CD14-positive monocyte (primary cell): Measurements from ENCODE around the gene CLBA1. TPM values are rescaled to one million over a fixed set of nuclear protein-coding genes. Genes with fewer than 3 reads are reported as not detected.
A peak's percentile ranks its signal among the peaks of the same experiment; 100 is the strongest.

ENCODE experiments used
- DNase-seq, 3 donors: peaks; one replicate each; pipeline ENCODE4 v3.0.0-alpha.2; 2011 to 2022
- H2AFZ ChIP-seq: 2 replicates; pipeline ENCODE4 v1.6.0; 2012; ENCODE audit warnings: mild to moderate bottlenecking, low read depth, low read length, inconsistent platforms; ENCODE audit not compliant: insufficient read depth, poor library complexity, severe bottlenecking
- H3K27ac ChIP-seq, 2 donors: 1 replicate in 1 of 2; 2 replicates in 1 of 2; pipeline ENCODE4 v1.5.1; 2012 to 2013; ENCODE audit warnings: low read length in 2 of 2, control low read depth in 1 of 2, inconsistent platforms in 1 of 2, low read depth in 1 of 2, mild to moderate bottlenecking in 1 of 2
- H3K27me3 ChIP-seq, 2 donors: one replicate each; pipeline versions ENCODE4 v1.6.0 to v1.6.1; 2011 to 2013; ENCODE audit warnings: low read length in 2 of 2; ENCODE audit not compliant: control insufficient read depth in 2 of 2, insufficient read depth in 2 of 2
- H3K36me3 ChIP-seq, 2 donors: replicated peaks in 1 of 2; 1 replicate in 1 of 2; 2 replicates in 1 of 2; pipeline versions ENCODE4 v1.5.1 to v1.6.1; 2012 to 2013; ENCODE audit warnings: low read length in 2 of 2, control low read depth in 1 of 2, inconsistent platforms in 1 of 2, mild to moderate bottlenecking in 1 of 2; ENCODE audit not compliant: insufficient read depth in 2 of 2, control insufficient read depth in 1 of 2
- H3K4me1 ChIP-seq, 2 donors: 1 replicate in 1 of 2; 2 replicates in 1 of 2; pipeline versions ENCODE4 v1.5.1 to v1.6.1; 2012 to 2013; ENCODE audit warnings: low read length in 2 of 2, control low read depth in 1 of 2, inconsistent platforms in 1 of 2, mild to moderate bottlenecking in 1 of 2, moderate library complexity in 1 of 2; ENCODE audit not compliant: insufficient read depth in 2 of 2, control insufficient read depth in 1 of 2
- H3K4me2 ChIP-seq: replicated peaks from 2 replicates; pipeline ENCODE3; 2012; ENCODE audit warnings: low read length, moderate library complexity, mild to moderate bottlenecking; ENCODE audit not compliant: poor library complexity, severe bottlenecking; ENCODE audit errors: extremely low read depth
- H3K4me3 ChIP-seq, 3 experiments: fragments of 200-600 bp in 1 of 3; sonication (generic) in 1 of 3; replicated peaks in 1 of 3; 1 replicate in 2 of 3; 2 replicates in 1 of 3; pipeline ENCODE4 v1.5.1; 2011 to 2013; ENCODE audit warnings: low read length in 3 of 3, mild to moderate bottlenecking in 3 of 3, control low read depth in 2 of 3, low read depth in 2 of 3, inconsistent platforms in 1 of 3, moderate library complexity in 1 of 3
- H3K79me2 ChIP-seq: 2 replicates; pipeline ENCODE4 v1.6.0; 2012; ENCODE audit warnings: mild to moderate bottlenecking, control low read depth, inconsistent platforms, low read length, moderate library complexity; ENCODE audit not compliant: insufficient read depth
- H3K9ac ChIP-seq: 2 replicates; pipeline ENCODE4 v1.6.0; 2017; ENCODE audit warnings: low read length, mild to moderate bottlenecking; ENCODE audit not compliant: insufficient read depth, poor library complexity, severe bottlenecking
- H3K9me3 ChIP-seq, 2 donors: replicated peaks in 1 of 2; 1 replicate in 1 of 2; 2 replicates in 1 of 2; pipeline versions ENCODE4 v1.5.1 to v1.6.1; 2012 to 2013; ENCODE audit warnings: low read length in 2 of 2, control low read depth in 1 of 2; ENCODE audit not compliant: control insufficient read depth in 1 of 2, insufficient read depth in 1 of 2
- H4K20me1 ChIP-seq: 2 replicates; pipeline ENCODE4 v1.6.0; 2012; ENCODE audit warnings: mild to moderate bottlenecking, low read length, control low read depth, moderate library complexity; ENCODE audit not compliant: insufficient read depth
- H3K27ac Mint-ChIP-seq, 7 donors: one replicate each; pipeline ENCODE4 v1.8.0; 2020; ENCODE audit warnings: mild to moderate bottlenecking in 7 of 7, mixed read lengths in 7 of 7, moderate library complexity in 6 of 7, inconsistent platforms in 2 of 7
- H3K27me3 Mint-ChIP-seq, 3 donors: one replicate each; pipeline ENCODE4 v1.8.0; 2021 to 2022; ENCODE audit warnings: low read depth in 3 of 3, mild to moderate bottlenecking in 3 of 3, mixed read lengths in 3 of 3, moderate library complexity in 3 of 3, inconsistent platforms in 1 of 3
- H3K36me3 Mint-ChIP-seq, 2 donors: one replicate each; pipeline ENCODE4 v1.8.0; 2020; ENCODE audit warnings: mixed read lengths in 2 of 2, inconsistent platforms in 1 of 2, mild to moderate bottlenecking in 1 of 2
- H3K4me1 Mint-ChIP-seq: one replicate; pipeline ENCODE4 v1.8.0; 2020; ENCODE audit warnings: mild to moderate bottlenecking, mixed read lengths
- H3K4me3 Mint-ChIP-seq, 2 donors: one replicate each; pipeline ENCODE4 v1.8.0; 2020; ENCODE audit warnings: mild to moderate bottlenecking in 2 of 2, mixed read lengths in 2 of 2, moderate library complexity in 1 of 2
- H3K9me3 Mint-ChIP-seq, 7 donors: one replicate each; pipeline ENCODE4 v1.8.0; 2020 to 2022; ENCODE audit warnings: mixed read lengths in 7 of 7, mild to moderate bottlenecking in 6 of 7, moderate library complexity in 6 of 7, inconsistent platforms in 2 of 7
- WGBS: methylation state at CpG from one replicate; pipeline ENCODE4 v1.1.5; 2013; ENCODE audit warnings: missing lambda C conversion rate; ENCODE audit not compliant: insufficient coverage; 5-methylcytosine and 5-hydroxymethylcytosine counted together
- intact Hi-C, 2 donors: fragments of 100-400 bp; cut with micrococcal nuclease; formaldehyde crosslinking; loops; one replicate each; pipeline versions ENCODE4 v1.15.0 to v1.15.1; 2023
- polyA plus RNA-seq, 3 donors: library from polyadenylated mRNA; depleted of rRNA in 1 of 3; unstranded in 2 of 3; stranded (reverse) in 1 of 3; fragments of 300-500 nt in 2 of 3; fragments of >200 nt in 1 of 3; fragmentation: Illumina TruSeq in 2 of 3; gene quantifications; 1 replicate in 2 of 3; 2 replicates in 1 of 3; pipeline ENCODE4 v1.2.3, GENCODE V29; 2012 to 2021
- TF ChIP-seq, protein P1 (sequence below): fragments of 200-600 bp; IDR thresholded peaks from one replicate; pipeline ENCODE4 v1.8.0; 2022; ENCODE audit warnings: antibody characterized with exemption, mild to moderate bottlenecking

The CLBA1 gene
- polyA plus RNA-seq, 3 donors, result 0.62 to 0.76 (median 0.63) TPM

DNA sequence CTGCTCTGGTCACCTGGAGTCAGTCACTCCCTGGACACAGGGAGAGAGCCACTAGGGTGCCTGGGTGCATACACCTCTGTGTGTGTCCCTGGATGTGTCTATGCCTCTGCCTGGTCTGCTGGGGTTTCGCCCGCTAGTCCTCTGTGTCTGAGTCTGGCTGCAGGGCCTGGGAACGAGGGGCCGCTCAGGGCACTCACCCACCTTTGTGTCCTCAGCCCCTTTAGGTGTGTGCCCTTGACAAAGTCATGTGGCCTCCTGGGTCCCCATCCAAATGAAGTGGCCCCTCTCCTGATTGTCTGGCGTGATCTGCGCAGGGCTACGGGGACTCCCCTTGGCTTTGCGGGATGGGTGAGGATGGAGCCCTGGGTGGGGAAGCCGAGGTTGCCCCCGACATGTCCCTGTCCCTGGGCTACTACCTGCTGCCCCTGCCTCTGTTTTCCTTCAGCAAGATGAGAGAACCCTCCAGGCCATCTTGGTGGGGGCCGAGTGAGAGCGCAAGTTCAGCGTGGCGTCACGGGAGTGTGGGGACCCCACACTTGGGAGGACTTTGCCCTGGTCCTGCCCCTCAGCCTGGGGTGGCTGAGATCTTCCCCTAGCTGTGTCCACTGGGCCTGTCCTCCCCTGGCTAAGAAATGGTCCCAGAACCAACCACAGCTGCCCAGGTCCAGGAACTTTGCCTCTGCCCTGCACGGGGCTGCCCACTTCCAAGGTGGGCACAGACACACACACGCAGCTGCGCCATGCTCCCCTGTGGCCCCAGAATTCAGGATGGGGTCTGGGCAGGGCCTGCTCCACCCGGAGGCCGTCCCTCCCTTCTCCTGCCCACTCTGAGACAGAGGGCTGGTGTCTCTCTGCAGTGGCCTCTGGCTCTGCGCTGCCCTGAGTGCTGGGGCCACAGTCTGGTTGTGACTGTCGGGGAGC is 4.7 kb upstream of the CLBA1 start:
- Histone ChIP-seq H3K4me3 (no peak overlapping the region), H3K36me3 (no peaks in the 10 kb centered on the region), H3K4me2 (no peak overlapping the region), H3K4me1 (peaks cover 7 to 23% of the 10 kb centered on the region in 2 donors), H3K9me3 (no peaks in the 10 kb centered on the region), H2AFZ (no peak overlapping the region), H3K27me3 (peaks cover 10 to 34% of the 10 kb centered on the region in 2 donors), H3K27ac (no peak overlapping the region), H4K20me1 (no peaks in the 10 kb centered on the region), H3K9ac (no peak overlapping the region), H3K79me2 (no peaks in the 10 kb centered on the region)
- intact Hi-C loops, result loop anchor here in 1 of 2 donors (10.0 kb wide), 1 partner anchor 186 kb away; the partner anchor contains the start of gene AKT1
- peak overlapping the region in 3 of 7 donors; percentile 48 to 59 (median 54) for H3K27ac Mint-ChIP-seq
- peaks cover 36 to 51% (median 37%) of the 10 kb centered on the region in 3 donors for H3K27me3 Mint-ChIP-seq
- H3K9me3 Mint-ChIP-seq, result peaks cover 0 to 12% (median 3%) of the 10 kb centered on the region in 7 donors
- H3K4me1 Mint-ChIP-seq, result peaks cover 14% of the 10 kb centered on the region
- peaks cover 2 to 3% of the 10 kb centered on the region in 2 donors for H3K36me3 Mint-ChIP-seq
- 97% methylated on average over 19 of the region's 22 CpGs for WGBS
- DNase-seq, result peak in 1 of 3 donors; percentile 4
- no peak overlapping the region for H3K4me3 Mint-ChIP-seq
- TF ChIP-seq, protein P1, sequence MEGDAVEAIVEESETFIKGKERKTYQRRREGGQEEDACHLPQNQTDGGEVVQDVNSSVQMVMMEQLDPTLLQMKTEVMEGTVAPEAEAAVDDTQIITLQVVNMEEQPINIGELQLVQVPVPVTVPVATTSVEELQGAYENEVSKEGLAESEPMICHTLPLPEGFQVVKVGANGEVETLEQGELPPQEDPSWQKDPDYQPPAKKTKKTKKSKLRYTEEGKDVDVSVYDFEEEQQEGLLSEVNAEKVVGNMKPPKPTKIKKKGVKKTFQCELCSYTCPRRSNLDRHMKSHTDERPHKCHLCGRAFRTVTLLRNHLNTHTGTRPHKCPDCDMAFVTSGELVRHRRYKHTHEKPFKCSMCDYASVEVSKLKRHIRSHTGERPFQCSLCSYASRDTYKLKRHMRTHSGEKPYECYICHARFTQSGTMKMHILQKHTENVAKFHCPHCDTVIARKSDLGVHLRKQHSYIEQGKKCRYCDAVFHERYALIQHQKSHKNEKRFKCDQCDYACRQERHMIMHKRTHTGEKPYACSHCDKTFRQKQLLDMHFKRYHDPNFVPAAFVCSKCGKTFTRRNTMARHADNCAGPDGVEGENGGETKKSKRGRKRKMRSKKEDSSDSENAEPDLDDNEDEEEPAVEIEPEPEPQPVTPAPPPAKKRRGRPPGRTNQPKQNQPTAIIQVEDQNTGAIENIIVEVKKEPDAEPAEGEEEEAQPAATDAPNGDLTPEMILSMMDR, result no peak

DNA sequence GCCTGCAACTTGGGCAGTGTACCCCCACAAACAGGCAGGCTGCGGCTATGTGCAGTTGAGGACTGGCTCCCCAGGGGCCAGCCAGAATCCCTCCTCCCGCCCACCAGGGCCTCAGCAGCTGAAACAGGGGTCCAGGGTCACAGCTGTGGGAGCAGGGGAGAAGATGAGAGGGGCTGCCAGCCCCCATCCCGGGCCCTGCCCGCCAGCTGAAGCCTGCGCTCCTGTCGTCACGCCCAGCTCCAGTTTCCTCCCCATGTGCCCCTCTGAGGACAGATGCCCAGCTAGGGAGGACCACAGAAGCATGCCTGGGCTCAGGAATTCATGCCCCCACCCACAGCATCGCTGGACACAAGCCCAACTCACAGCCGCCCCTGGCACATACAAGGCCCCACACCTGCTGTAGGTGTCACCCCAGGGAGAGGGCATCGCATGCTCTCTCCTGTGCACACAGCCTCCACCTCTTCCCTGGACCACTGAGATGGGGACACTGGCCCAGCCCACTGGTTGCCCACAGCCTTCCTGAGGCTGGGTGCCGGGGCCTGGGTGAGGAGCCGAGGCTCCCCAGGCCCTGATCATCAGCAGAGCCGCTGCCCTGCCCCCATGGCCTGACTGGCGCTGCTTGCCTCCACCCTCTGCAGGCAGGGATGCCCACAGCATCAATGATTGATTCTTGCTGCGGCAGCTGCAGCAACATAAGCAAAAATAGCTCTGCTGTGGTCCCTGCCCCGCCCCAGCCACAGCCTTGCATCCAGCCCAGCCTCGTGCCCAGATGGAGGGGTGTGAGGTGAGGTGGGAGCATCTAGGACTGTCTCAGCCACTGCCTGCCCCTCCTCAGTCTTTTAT is 3.7 kb upstream of the CLBA1 start:
- H4K20me1 ChIP-seq, result no peaks in the 10 kb centered on the region
- H3K79me2 ChIP-seq, result no peaks in the 10 kb centered on the region
- Mint-ChIP-seq H3K27ac (peak overlapping the region in 1 of 7 donors; percentile 37), H3K4me1 (peaks cover 18% of the 10 kb centered on the region), H3K27me3 (peaks cover 32 to 47% (median 33%) of the 10 kb centered on the region in 3 donors), H3K9me3 (peaks cover 0 to 10% (median 3%) of the 10 kb centered on the region in 7 donors), H3K4me3 (no peak overlapping the region), H3K36me3 (peaks cover 2% of the 10 kb centered on the region in 2 donors)
- H3K9me3 ChIP-seq, result no peaks in the 10 kb centered on the region
- intact Hi-C loops, result loop anchor here in 1 of 2 donors (10.0 kb wide), 1 partner anchor 187 kb away; the partner anchor contains the start of gene AKT1
- H3K27me3 ChIP-seq, result peaks cover 10 to 31% of the 10 kb centered on the region in 2 donors
- no peak overlapping the region for H3K27ac ChIP-seq
- peaks cover 17 to 27% of the 10 kb centered on the region in 2 donors for H3K4me1 ChIP-seq
- no peak overlapping the region for H3K4me2 ChIP-seq
- no peak overlapping the region for H3K4me3 ChIP-seq
- H3K9ac ChIP-seq, result no peak overlapping the region
- DNase-seq, result peak in 1 of 3 donors; percentile 4
- no peak overlapping the region for H2AFZ ChIP-seq
- TF ChIP-seq, protein P1, result no peak
- 94% methylated on average over 16 of the region's 17 CpGs for WGBS
- H3K36me3 ChIP-seq, result no peaks in the 10 kb centered on the region
